WERI-Rb-1 (cell line): ENCODE data around the gene HAPSTR1.
"Not testable (repeated sequence)": the region's sequence is repeated elsewhere in the genome, so short reads cannot be mapped to it uniquely, and the experiment has no call there.

Experiments
- DNase-seq: peaks from one replicate; pipeline ENCODE4 v3.0.0-alpha.2; 2020
- H3K27ac ChIP-seq: fragments of 250-450 bp; sonication (Bioruptor Pico); 2 replicates; pipeline ENCODE4 v1.5.1; 2020; ENCODE audit warnings: mild to moderate bottlenecking, moderate library complexity
- H3K27me3 ChIP-seq: fragments of 250-450 bp; sonication (Bioruptor Pico); 2 replicates; pipeline ENCODE4 v1.5.1; 2021; ENCODE audit warnings: mild to moderate bottlenecking, low read depth, moderate library complexity; ENCODE audit not compliant: insufficient read depth, severe bottlenecking
- H3K36me3 ChIP-seq: fragments of 250-450 bp; sonication (Bioruptor Pico); 2 replicates; pipeline ENCODE4 v1.5.1; 2020; ENCODE audit warnings: mild to moderate bottlenecking, moderate library complexity
- H3K4me3 ChIP-seq: 2 replicates; pipeline ENCODE4 v1.5.1; 2011; ENCODE audit warnings: low read depth, mild to moderate bottlenecking, control low read depth, low read length
- H3K9me3 ChIP-seq: fragments of 250-450 bp; sonication (Bioruptor Pico); 2 replicates; pipeline ENCODE4 v1.5.1; 2021; ENCODE audit warnings: mild to moderate bottlenecking, moderate library complexity; ENCODE audit not compliant: severe bottlenecking
- TF ChIP-seq, protein P1 (sequence below): IDR thresholded peaks from 2 replicates; pipeline ENCODE4 v1.5.1; 2011; ENCODE audit warnings: low read depth, mild to moderate bottlenecking, control low read depth, inconsistent platforms, low read length

The HAPSTR1 gene

GRCh38 chr16:9075299-9076071 lies 16.0 kb upstream of the HAPSTR1 start:
- Histone ChIP-seq H3K27ac (no peak overlapping the region), H3K27me3 (no peaks in the 10 kb centered on the region), H3K36me3 (no peaks in the 10 kb centered on the region), H3K9me3 (peaks cover 4% of the 10 kb centered on the region), H3K4me3 (no peak overlapping the region)
- DNase-seq = no peak
- TF ChIP-seq, protein P1, sequence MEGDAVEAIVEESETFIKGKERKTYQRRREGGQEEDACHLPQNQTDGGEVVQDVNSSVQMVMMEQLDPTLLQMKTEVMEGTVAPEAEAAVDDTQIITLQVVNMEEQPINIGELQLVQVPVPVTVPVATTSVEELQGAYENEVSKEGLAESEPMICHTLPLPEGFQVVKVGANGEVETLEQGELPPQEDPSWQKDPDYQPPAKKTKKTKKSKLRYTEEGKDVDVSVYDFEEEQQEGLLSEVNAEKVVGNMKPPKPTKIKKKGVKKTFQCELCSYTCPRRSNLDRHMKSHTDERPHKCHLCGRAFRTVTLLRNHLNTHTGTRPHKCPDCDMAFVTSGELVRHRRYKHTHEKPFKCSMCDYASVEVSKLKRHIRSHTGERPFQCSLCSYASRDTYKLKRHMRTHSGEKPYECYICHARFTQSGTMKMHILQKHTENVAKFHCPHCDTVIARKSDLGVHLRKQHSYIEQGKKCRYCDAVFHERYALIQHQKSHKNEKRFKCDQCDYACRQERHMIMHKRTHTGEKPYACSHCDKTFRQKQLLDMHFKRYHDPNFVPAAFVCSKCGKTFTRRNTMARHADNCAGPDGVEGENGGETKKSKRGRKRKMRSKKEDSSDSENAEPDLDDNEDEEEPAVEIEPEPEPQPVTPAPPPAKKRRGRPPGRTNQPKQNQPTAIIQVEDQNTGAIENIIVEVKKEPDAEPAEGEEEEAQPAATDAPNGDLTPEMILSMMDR = no peak

DNA sequence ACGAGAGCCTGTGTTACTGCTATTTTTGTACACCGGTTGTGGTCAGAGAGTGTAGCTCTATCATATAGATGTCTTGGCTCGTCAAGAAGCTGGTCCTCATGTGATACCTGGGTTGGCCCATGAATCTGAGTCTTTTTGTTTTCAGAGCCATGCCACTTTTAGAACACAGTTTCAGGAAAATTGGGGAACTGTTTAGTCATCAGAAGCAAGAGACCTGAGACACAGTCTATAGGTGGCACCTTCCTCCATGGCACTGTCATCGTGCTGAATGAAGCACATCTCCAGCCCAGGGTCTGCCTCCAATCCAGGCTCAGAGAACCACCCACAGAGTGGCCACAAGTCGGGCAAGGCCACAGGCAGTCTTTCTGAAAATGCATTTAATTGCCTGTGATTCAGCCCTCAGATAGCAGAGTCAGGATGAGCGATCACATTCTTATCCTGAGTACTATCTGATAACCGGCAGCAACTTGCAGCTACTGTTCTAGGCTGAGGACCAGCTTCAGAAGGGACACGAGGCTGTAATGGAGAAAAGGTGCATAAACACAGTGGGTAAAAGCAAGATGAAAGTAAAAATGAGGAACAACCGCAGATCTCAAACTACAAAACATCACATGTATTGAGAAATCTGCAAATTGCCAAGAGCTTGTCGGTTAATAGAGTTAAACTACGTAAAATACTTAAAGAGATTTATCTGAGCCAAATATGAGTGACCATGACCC lies 14.2 kb upstream of the HAPSTR1 start:
- Histone ChIP-seq H3K9me3 (peaks cover 4% of the 10 kb centered on the region), H3K36me3 (no peaks in the 10 kb centered on the region), H3K27ac (no peak overlapping the region), H3K4me3 (no peak overlapping the region), H3K27me3 (no peaks in the 10 kb centered on the region)
- DNase-seq = no peak
- TF ChIP-seq, protein P1 = no peak

- H3K9me3 ChIP-seq, H3K4me3 ChIP-seq, H3K27me3 ChIP-seq, H3K36me3 ChIP-seq: not testable (repeated sequence)
- peak; percentile 29 for DNase-seq
- peak overlapping the region; percentile 25 for H3K27ac ChIP-seq
These were observed 12.7 kb upstream of the HAPSTR1 start for GRCh38 chr16:9078467-9079429.

DNA sequence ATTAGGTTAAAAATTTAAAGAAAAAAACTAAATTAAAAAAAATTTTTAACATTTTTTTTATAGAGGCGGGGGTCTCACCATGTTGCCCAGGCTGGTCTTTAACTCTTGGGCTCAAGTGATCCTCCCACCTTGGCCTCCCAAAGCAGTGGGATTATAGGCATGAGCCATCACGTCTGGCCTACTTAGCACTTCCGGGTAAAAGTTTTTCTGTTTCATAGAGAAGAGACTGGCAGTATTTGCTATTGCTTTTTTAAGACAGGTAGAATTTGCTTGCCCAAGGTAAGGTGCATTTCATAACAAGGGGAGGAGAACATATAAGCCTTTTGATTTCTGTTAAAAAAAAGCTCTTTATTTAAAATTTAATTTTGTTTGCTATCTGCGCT lies 12.0 kb upstream of the HAPSTR1 start:
- no peak for DNase-seq
- no peaks in the 10 kb centered on the region for H3K36me3 ChIP-seq
- TF ChIP-seq, protein P1 = no peak
- H3K4me3 ChIP-seq = no peak overlapping the region
- H3K27me3 ChIP-seq = no peaks in the 10 kb centered on the region
- H3K9me3 ChIP-seq = peaks cover 4% of the 10 kb centered on the region
- peak overlapping the region; percentile 25 for H3K27ac ChIP-seq

- DNase-seq = no peak
- peaks cover 4% of the 10 kb centered on the region for H3K9me3 ChIP-seq
- no peaks in the 10 kb centered on the region for H3K27me3 ChIP-seq
- TF ChIP-seq, protein P1 = no peak
- H3K36me3 ChIP-seq = no peaks in the 10 kb centered on the region
- H3K27ac ChIP-seq = no peak overlapping the region
- H3K4me3 ChIP-seq = no peak overlapping the region
These were observed 10.3 kb upstream of the HAPSTR1 start for GRCh38 chr16:9081158-9081557.

- no peak overlapping the region for H3K4me3 ChIP-seq
- peaks cover 4% of the 10 kb centered on the region for H3K9me3 ChIP-seq
- H3K36me3 ChIP-seq = no peaks in the 10 kb centered on the region
- H3K27ac ChIP-seq = no peak overlapping the region
- TF ChIP-seq, protein P1 = no peak
- no peak for DNase-seq
- no peaks in the 10 kb centered on the region for H3K27me3 ChIP-seq
These were observed 9.6 kb upstream of the HAPSTR1 start for GRCh38 chr16:9081843-9082242.
